D721Med (cell line): ENCODE data around the gene FEM1C.

ENCODE experiments used
- DNase-seq: peaks from one replicate; pipeline ENCODE4 v3.0.0; 2011; ENCODE audit warnings: low spot score; ENCODE audit not compliant: insufficient read length
- FAIRE-seq: peaks from 2 replicates; lab custom pipeline; 2011; peaks lifted over from hg19 to GRCh38; lab: Jason Lieb, UNC
- CTCF ChIP-seq: IDR thresholded peaks from 2 replicates; pipeline ENCODE4 v1.5.1; 2012; ENCODE audit warnings: mild to moderate bottlenecking, control low read depth; ENCODE audit not compliant: insufficient read depth; ENCODE audit errors: missing control alignments

Gene FEM1C

GRCh38 chr5:115535479-115536035 is 9.0 kb downstream of the FEM1C start:
- FAIRE-seq (no peak), DNase-seq (no peak)
- no peak for TF ChIP-seq CTCF

GRCh38 chr5:115532517-115532916 is 12.1 kb downstream of the FEM1C start:
- no peak for TF ChIP-seq CTCF
- DNase-seq (no peak), FAIRE-seq (no peak)

GRCh38 chr5:115531787-115532367 is 12.7 kb downstream of the FEM1C start:
- FAIRE-seq (no peak), DNase-seq (no peak)
- TF ChIP-seq CTCF, result no peak

- FAIRE-seq (no peak), DNase-seq (no peak)
- no peak for TF ChIP-seq CTCF
Measured at GRCh38 chr5:115531380-115531779, 13.2 kb downstream of the FEM1C start.

- TF ChIP-seq CTCF, result no peak
- DNase-seq (no peak), FAIRE-seq (no peak)
Measured at GRCh38 chr5:115530426-115530825, 14.1 kb downstream of the FEM1C start.

- FAIRE-seq (no peak), DNase-seq (no peak)
- no peak for TF ChIP-seq CTCF
Measured at GRCh38 chr5:115526604-115527003, 18.0 kb downstream of the FEM1C start.

GRCh38 chr5:115524199-115524847 is 20.3 kb downstream of the FEM1C start:
- TF ChIP-seq CTCF, result no peak
- DNase-seq (no peak), FAIRE-seq (no peak)
